Measurements from ENCODE around the gene C1QL4.
"Not testable (repeated sequence)": the region's sequence is repeated elsewhere in the genome, so short reads cannot be mapped to it uniquely, and the experiment has no call there.

C1QL4 gene

GRCh38 chr12:49294086-49294803 lies 42.7 kb downstream of the C1QL4 start:
- in situ Hi-C loops (cut with HindIII; ENCODE audit: low pct_ligation_motif_present, low pct_unique_long_range_greater_than_20kb, low sequenced_read_pairs): no loop called here
- no peak for DNase-seq

GRCh38 chr12:49293056-49293956 lies 43.7 kb downstream of the C1QL4 start:
- in situ Hi-C loops (cut with HindIII; ENCODE audit: low pct_ligation_motif_present, low pct_unique_long_range_greater_than_20kb, low sequenced_read_pairs): no loop called here
- no peak for DNase-seq

DNA sequence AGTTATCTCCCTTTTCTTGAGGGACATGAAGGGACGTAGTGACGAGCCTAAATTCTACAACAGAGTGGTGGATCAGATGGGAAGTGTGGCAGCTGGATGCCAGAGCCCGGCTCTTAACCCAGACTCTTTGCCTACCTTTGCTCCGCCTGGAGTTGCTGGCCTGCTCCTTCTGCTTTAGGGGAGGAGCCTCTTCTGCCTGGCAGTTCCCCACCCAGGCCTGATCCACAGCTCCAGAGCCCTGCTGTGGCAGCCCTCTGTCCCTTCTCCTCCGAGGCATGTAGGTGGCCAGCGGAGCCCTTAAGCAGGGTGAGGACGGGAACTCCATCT lies 44.3 kb downstream of the C1QL4 start:
- in situ Hi-C loops (cut with HindIII; ENCODE audit: low pct_ligation_motif_present, low pct_unique_long_range_greater_than_20kb, low sequenced_read_pairs): no loop called here
- no peak for DNase-seq

DNA sequence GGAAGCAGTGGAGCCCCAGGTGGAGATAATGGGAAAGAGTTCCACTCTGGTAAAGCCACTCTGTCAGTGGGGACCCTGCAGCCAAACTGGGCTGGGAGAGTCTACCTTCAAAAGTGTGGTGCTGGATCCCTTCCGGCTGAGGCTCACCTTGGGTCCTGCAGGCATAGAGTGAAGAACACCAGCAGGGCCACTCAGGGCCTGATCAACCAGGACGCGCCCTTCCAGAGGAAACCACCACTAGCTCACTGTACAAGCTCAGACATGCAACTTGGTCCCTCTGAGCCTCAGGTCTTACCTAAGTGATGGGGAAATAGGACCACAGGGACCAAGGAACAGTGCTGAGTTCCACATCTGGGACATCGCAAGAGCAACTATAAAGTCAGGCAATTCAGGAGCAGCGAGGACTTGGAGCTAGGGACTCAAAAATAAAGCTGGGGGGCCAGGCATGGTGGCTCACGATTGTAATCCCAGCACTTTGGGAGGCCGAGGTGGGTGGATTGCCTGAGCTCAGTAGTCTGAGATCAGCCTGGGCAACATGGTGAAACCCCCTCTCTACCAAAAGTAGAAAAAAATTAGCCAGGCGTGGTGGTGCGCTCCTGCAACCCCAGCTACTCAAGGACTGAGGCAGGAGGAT lies 47.9 kb downstream of the C1QL4 start:
- no peak for DNase-seq
- in situ Hi-C loops (cut with HindIII; ENCODE audit: low pct_ligation_motif_present, low pct_unique_long_range_greater_than_20kb, low sequenced_read_pairs): no loop called here

- peak; percentile 66 for DNase-seq
- in situ Hi-C loops (cut with HindIII; ENCODE audit: low pct_ligation_motif_present, low pct_unique_long_range_greater_than_20kb, low sequenced_read_pairs): no loop called here
These were observed 48.6 kb downstream of the C1QL4 start for GRCh38 chr12:49288412-49288853.

GRCh38 chr12:49287876-49288275 lies 49.1 kb downstream of the C1QL4 start:
- in situ Hi-C loops (cut with HindIII; ENCODE audit: low pct_ligation_motif_present, low pct_unique_long_range_greater_than_20kb, low sequenced_read_pairs): no loop called here
- no peak for DNase-seq

DNA sequence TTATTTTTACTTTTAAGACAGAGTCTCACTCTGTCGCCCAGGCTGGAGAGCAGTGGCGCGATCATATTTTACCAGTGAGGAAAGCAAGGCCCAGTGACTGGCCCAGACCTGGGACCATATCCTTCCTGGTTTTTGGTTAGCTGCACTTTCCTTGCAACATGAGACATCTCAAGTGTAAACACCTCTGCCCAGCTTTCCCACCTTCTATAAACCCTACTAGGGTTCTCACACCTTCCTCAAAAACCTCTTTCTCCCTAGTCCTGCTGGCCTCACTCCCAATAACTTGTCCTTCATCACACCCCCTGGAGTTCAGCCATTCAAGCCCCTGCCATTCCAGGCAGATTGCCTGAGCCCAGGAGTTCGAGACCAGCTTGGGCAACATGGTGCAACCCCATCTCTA lies 52.3 kb downstream of the C1QL4 start:
- no peak for DNase-seq
- in situ Hi-C loops (cut with HindIII; ENCODE audit: low pct_ligation_motif_present, low pct_unique_long_range_greater_than_20kb, low sequenced_read_pairs): no loop called here

DNA sequence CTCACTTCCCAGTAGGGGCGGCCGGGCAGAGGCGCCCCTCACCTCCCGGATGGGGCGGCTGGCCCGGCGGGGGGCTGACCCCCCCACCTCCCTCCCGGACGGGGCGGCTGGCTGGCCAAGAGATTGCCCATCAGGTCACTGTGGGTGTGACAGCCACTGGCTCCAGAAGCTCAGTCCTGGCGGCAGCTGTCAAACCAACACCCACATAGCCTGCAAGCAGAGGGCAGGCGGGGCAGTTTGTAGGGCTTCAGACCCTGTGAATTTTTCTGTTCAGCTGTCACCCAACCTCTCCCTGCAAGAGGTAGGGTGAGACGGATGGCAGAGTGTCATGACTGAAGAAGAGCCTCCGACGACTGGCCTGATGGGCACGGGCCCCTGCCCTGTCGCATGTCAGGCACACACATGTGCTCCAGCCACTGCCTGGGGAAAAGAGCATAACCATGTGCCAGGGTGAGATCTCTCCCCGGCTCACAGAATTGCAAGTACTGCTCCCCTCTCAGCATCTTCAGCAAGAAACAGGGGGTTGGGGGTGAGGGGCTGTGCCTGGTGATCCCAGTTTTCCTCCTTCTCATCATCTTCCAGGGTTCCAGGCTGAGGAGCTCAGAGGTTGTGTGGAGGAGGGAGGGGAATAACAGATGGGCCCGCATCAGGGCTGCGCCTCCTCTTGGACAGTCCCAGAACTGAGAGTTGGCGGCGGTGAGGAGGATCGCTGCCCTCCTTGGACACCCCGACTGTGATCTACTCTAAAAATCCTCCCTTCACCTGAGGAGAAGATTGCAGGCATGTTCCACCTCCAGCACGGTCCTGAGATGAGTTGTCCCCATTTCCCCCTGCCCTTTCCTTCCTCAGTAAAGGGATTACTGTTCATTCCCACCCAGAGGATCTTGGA lies 53.2 kb downstream of the C1QL4 start:
- in situ Hi-C loops (cut with HindIII; ENCODE audit: low pct_ligation_motif_present, low pct_unique_long_range_greater_than_20kb, low sequenced_read_pairs): no loop called here
- no peak for DNase-seq

DNA sequence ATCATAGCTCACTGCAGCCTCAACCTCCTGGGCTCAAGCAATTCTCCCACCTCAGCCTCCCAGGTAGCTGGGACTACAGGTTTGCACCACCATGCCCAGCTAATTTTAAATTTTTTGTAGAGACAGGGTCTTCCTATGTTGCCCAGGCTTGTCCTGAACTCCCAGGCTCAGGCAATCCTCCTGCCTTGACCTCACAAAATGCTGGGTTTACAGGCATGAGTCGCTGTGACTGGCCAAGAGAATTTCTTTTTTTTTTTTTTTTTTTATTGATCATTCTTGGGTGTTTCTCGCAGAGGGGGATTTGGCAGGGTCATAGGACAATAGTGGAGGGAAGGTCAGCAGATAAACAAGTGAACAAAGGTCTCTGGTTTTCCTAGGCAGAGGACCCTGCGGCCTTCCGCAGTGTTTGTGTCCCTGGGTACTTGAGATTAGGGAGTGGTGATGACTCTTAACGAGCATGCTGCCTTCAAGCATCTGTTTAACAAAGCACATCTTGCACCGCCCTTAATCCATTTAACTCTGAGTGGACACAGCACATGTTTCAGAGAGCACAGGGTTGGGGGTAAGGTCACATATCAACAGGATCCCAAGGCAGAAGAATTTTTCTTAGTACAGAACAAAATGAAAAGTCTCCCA lies 54.1 kb downstream of the C1QL4 start:
- in situ Hi-C loops (cut with HindIII; ENCODE audit: low pct_ligation_motif_present, low pct_unique_long_range_greater_than_20kb, low sequenced_read_pairs); DNase-seq: not testable (repeated sequence)
